Suppressor macrophage treated with lipopolysaccharide for 1 hour (primary cell): ENCODE data around the gene FRMD4B.

Experiments
- DNase-seq, 3 donors: peaks; one replicate each; pipeline ENCODE4 v3.0.0-alpha.2; 2020 to 2022

The FRMD4B gene

DNA sequence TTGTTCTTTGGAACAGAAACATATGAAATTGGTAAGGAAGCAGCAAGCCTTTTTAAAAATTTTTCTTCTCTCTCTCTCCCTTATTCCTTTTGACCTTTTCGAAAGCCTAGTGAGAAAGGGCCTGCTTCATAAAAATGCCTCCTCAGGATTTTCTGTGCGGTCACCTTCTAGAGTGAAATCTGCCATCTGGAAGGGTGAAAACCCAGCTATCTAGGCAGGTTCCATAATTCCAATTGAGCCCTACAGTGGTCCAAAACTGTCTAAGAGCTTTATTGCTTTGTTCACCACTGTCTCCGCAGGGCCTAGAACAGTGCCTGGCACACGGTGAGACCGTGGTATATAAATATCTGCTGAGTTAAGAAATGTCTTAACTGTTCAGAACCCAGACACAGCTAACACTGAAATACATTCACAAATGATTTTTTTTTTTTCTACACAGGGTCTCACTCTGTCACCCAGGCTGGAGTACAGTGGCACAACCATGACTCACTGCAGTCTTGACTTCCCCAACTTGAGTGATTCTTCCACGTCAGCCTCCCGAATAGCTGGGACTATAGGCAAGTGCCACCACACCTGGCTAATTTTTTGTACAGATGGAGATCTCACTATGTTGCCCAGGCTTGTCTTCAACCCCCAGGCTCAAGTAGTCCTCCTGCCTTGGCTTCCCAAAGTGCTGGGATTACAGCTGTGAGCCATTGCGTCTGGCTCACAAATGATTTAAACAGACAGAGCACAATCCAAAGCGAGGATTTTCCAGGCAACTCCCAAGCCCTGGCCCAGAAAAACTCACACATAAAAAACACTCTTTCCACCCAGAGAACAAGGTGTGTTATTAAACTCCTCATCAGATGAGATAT is 64.4 kb downstream of the FRMD4B start:
- DNase-seq = peak; percentile 65 to 78 (median 74)

DNA sequence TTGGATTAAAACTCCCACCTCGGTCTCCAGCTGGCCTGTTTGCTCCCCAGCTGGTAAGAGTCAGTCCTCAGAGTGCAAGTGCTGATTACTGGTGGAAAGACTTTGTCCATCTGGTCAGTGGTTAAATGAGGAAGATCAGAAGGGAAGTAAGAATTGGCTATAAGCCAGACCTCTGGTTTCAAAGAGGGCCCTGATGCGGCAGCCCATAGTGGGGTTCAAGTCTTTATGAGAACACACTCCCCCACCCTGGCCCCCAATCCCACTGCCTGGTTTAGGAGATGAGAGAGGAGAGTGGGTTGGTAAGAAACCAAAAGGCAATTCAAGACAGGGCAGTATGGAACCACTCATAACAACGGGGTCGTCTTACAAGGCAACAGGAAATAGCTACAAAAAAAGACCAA is 65.0 kb downstream of the FRMD4B start:
- peak; percentile 84 to 92 (median 90) for DNase-seq

DNA sequence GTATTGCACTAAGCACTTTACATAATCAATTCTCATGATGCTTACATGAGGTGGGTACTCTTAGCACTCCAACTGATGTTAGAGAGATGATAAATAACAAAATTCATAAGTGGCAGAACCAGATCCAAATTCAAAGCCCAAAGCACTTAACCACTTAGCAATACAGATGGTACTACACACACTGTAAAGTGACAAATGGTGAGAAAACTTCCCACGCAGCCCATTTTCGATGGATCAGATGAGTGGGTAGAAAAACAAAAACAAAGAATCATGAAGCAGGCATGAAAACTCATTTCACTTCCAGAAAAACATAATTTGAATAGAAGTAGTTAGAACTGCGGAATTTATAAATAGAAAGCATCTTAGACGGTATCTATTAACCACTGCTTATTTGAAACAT is 66.2 kb downstream of the FRMD4B start:
- peak in 1 of 3 donors; percentile 23 for DNase-seq

DNA sequence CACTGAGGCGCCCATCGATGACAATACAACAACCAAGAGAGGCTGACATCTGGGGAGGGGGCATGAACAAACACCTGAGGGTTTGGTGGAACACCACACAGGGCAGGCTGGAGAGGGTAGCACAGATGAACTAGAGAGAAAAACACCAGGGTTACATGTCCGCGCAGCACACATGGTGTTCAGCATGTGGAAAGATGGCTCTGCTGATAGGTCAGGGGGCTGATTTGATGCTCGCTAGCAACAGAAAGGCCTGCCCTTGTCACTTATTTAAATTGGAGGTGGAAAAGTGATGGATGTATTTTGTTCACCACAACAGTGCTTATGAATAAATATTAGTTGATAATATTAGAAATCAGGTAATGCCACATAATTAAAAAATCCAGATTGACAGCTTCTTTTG is 67.5 kb downstream of the FRMD4B start:
- DNase-seq = no peak

DNA sequence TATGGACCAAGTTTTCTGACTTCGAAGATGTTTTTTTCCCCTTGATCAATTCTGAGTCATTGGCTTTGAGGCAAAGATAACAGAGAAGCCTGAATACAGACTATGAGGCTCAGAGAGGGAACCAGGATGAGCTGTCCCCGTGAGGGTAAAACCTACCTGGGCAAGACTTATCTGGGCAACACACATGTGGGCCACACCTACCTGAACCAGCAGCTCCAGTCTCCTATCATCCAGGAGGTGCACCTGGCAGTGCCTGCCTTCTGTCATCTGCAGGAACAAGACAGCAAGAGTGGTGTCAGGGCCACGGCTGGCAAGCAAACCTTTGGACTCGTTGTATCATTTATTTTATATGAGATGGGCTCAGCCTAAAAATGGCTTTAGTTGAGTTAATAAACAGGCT is 72.6 kb downstream of the FRMD4B start:
- no peak for DNase-seq

DNA sequence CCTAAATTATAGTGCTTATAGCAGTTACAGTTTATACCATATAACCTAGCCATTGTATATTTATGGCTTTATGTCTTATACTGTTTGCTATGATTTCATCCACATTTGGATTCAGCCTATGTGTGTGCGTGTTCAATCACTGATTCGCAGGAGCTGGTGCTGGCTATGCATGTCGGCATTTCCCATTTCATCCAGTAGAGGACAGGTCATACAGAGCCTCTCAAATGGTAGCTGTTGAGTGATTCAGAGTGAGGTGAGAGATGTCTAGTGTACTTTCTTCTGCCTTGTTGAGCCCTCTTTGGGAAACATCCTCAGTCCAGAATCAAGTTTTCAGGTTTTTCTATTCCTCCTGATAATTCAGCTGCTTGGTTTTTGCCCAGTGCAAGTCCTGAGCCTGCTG is 76.1 kb downstream of the FRMD4B start:
- no peak for DNase-seq

DNA sequence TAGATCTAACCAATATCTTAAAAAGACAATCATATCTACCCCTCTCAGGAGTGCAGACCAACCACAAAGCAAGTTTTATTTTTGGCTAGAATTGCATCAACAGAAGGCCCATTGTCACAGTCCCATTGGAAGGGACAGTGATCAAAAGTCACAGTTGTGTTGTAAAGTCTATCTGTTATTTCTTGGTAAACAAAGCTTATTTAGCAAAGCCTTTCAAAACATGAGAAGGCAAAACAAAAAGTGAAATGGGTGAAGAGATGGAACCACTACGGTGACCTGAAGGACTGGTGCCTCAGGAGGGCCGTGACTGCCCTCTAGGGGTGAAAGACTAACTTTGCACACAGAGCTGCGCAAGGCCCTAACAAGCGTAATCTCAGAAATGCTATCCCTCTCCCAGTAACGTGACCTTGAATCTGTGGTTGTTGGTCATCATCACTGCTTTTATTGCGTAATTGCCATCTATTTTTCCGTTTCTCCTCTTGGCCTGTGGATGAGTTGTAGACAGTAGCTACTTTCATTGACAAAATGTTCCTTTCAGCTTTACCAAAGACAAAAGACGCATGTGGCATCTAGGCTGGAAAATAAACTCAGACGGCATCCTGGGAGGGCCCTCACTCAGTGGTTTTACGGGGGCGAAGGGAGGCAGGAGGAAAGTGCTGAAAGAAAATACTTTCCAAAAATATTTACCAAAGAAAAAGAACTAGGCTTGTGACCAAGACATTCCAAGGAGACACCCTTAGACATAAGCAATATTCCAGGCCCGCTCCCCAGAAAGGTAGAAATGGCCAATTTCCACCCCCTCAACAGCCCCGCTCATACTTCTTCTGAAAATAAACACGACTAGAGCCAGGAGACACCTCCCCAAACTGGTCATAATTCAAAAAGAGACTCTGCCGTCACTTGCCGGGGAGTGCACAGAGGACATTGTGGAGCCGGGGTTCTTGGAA is 79.4 kb downstream of the FRMD4B start:
- DNase-seq = peak; percentile 91 to 94 (median 93)

DNA sequence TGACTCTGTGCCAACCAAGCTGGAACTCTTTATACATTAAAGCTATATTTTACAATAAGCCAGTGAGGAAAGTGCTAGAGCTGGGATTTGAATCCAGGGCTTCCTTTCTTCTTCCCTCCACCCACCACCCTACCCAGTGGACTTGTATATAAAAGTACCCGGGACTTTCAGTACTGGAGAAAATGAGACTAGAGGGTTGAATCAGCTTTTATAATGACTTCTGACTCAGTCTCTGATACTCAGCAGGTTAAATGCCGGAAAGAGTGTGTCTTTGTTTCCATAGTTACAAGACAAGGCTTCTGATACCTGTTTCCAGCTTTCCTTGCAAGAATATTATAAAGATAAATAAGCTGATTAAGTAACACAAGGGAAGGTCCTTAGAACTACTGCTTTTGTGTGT is 80.9 kb downstream of the FRMD4B start:
- peak in 2 of 3 donors; percentile 36 to 37 for DNase-seq

DNA sequence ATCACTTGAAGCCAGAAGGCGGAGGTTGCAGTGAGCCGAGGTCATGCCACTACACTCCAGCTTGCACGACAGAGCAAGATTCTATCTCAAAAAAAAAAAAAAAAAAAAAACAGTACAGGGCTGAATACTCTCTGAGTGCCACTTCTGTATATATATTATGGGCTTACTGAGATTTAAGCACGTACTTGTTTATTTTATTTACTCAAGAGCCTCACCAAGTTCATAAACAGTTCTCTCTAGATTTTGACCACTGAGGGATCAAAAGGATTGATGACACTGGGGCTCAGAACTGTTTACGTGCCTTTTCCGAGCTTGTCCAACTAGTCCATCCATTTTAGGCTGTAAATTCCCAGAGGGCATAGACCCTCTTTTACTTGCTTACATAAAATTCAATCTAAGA is 81.5 kb downstream of the FRMD4B start:
- no peak for DNase-seq

DNA sequence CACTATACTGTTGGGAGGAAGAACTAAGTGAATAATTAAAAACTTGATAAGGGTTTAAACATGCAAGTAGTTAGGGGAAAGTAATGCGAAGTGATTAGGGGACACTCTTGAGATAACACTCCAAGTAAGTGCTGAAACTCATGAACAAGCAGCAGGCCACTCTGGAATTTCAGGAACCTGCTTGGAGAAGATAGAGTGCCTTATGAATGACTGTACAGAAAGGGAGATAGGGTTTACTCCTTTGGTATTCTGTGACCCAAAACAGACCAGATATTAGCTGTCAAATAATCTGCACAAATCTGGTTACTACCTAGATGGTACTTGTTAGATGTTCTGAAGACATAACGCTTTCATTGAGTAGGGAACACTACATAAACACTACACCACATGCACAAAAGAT is 85.6 kb downstream of the FRMD4B start:
- no peak for DNase-seq

DNA sequence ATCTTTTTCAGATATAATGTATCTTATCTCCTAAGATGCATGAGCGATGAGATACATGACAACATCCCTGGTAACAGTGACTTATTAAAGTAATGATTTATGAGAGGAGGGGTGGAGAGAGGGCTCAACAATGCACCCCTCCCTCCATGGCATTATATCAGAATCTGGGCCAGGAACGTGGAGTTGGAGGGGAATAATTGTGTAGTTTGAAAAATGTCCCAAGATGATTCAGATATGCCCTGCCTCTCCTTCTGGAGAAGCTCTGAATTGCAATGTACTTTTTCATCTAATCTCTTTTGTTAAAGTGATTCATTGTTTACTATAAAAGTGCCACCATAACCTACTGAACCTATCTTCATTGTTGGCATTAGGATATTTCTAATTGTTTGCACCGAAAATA is 86.5 kb downstream of the FRMD4B start:
- DNase-seq = no peak

DNA sequence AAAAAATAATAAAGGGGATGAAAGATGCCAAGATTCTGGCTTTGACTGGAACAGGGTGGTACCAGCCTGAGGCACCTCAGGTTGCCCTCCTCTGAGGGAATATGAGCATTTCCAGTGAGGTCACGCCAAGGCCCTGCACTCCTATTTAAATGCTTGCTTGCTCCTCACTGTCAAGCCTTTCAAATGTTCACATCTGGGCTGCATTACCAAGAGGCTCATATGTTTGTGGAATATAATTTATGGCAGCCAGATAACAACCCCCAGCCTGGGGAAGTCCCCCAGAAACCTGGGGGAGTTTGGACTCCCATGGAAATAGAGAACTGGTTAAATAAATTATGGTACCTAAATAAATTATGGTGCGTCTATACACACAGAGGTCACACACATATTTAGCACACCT is 88.4 kb downstream of the FRMD4B start:
- no peak for DNase-seq

DNA sequence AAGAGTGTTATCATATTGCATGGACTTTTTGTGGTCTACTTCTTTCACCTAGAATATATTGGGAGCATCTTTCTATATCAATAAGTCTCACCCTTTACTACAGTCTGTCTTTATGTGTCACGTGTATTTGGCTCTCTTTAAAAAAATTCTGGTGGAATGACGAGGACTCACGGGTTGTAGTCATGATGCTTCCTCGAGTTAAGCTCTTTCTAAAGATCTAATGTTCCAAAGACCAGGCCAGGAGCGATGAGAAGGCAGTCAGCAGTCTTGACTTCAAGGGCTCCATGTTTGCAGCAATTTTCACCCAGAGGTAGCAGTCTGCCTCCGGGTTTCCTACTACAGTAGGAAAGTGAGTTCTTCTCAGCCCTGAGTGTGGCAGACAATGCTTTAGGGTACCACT is 88.9 kb downstream of the FRMD4B start:
- DNase-seq = no peak

DNA sequence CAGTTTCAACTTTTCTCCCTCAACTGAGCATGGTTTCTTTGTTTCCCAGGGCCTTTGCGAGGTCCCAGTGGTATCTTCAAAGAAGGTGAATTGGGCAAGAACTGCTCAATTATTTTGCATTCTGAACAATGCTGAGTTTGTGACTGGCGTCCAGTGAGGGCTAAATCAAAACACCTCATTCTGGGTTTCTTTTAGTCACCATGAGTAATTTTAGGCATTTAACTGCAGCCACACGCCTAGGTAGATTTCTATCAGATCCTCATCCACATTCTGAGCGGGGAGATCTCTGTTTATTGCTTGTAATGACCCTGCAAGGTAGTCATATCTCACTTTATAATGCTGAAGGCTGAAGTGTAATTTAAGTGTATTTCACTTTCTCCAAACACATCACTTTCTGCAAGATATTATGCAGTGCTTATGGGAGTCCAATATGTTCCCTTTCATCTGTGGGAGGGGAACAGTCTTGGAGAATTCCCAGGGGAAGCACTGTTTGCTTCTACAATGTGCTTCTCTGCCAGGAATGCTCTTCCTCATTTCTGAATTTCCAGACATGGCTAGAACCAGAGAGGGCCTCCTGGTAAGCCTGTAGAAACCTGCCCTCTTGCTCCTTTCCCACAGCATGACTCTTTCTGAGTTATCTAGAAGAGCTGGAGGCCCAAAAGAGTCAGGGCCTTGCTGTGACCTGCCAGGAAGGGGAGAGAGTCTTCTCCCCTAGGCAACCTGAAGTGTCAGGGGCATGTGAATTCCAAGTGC is 91.7 kb downstream of the FRMD4B start:
- peak in 1 of 3 donors; percentile 21 for DNase-seq

DNA sequence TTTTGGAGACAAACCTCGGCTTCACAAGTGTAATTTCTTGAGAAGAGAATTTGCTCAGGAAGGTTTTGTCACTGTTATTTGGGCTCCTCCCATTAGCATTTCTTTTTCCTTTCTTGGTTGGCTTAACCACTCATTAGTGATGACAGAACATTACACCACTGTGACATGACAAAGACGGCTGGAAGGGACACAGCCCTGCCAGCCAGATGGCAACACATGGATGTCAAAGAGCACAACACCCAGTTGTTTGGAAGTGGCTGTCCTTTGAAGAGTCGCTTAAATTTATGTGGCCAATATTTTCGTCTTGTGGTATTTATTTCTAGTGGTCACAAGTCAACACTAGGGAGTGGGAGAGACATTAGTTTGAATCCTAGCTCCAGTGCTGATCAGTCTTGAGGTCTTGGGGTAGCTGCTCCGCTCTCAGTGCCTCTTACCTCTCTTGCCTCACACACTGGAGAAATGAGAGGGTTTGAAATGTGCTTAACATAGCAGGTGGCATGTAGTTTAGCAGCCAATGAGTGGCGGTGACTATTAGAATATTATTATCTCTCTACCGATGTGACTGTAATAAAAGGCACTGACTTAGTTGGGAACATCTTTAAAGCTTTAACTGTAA is 92.8 kb downstream of the FRMD4B start:
- no peak for DNase-seq

DNA sequence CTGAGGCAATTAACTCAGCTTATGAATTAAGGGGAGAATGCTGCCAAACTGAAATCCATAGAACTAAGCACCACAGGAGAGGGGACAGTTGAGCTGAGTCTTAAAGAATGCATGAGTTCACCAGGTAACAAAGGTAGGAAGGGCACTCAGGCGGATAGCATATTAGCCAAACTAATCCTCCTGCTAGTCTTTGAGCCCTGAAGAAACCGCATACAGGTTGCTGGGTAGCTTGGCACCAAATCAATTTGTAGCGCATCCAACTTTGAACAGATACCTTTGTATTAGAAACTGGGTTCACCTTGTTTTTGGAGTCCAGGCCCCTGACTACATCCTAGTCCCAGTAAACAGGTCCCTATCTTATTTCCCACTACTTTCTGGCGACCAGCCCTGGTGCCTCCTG is 93.7 kb downstream of the FRMD4B start:
- DNase-seq = no peak

DNA sequence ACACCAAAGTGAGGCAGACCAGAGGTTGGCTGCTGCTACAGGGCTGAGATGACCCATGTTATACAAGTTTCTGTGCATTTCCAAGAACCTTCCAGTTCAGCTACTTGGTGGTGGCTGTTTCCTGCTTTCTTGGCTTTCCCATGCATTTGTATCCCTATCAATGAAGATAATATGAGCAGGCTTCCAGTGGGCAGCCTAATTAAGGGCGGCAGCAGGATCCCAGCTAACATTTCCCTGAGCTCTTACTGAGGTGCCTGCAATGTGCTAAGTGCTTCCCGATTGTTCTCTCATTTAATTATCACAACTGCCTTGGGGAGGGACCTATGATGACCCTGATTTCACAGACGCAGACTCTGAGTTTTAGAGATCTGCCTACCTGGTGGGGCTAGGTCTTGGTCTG is 95.5 kb downstream of the FRMD4B start:
- no peak for DNase-seq

DNA sequence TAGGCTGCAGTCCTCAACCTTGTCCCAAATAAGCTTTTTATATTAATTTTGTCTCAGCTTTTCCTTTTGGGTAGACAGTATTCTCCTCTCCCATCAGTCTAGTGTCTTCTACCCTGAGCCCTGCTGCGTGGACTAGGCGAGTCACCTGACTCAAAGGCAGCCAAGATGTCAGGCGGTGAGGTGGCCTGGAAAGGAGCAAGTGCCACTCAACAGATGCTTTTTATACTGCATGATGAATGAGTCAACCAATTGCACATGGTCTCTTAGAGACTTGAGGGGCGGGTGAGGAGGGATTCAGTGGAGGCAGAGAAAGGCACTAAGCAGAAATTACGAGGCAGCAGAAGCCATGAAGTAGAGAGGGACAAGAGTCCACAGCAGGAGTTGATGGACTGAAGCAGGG is 95.9 kb downstream of the FRMD4B start:
- no peak for DNase-seq

DNA sequence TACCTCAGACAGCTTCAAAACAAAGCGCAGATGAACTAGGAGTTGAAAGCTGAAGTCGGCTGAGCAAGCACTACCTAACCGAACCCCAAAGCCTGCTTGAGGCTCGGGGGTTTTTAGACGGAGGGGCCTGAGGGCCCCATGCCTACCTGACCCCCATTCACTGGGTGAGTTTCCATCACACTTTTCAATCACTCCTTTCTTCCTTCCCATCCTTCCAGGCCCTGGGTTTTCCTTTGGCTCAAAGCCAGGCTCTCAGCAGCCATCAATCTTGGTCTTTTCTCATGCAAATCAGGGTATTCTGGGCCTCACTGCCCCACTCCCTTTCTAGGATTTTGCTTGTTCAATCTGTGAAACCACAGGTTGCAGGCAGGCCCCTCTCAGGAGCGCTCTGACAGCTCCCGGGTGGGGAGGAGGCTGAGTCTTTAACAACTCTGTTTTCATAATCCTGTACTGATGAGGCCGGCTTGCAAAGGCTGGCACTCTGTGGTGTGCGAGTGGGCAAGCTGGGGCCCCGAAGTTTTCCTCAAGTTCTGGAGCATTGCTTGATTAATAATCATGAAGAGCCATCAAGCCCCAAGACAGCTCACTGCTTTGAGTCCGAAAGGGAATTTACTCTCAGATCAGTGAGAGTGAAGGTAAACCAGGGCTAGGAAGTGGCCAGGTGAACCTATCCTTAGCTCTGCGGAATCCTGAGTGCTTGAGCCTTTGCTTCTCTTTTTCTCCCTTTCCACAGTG is 97.6 kb downstream of the FRMD4B start:
- DNase-seq = no peak

DNA sequence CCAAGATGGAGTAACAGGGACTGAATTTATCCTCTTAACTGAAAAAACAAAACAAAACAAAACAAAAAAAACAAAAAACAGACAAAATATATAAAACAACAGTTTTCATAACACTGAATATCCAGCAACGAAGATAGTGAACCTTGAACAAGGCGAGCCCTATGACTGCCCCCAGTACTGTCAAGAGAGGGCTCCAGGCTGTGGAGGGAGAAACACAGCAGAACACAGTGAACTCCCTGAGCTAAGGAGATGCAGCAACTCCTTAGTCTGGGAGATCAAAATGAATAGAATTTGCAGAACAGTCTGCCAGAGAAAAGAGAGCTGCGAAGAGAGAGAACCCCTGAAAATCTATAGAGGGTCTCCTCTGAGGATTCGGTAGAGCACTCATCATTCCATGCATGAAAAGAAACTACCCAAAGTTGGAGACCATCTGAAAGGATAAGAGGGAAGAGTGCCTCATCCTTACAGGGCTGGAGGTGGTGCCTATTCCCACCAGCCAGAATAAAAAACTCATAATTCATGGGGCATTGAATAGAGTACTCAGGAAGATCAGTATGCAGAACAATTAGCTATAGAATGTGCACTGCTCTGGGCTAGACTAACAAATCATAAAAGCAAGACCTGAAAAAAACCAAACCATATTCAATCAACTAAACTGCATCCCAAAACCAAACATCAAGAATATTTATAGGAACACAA is 101.8 kb downstream of the FRMD4B start:
- DNase-seq = no peak

DNA sequence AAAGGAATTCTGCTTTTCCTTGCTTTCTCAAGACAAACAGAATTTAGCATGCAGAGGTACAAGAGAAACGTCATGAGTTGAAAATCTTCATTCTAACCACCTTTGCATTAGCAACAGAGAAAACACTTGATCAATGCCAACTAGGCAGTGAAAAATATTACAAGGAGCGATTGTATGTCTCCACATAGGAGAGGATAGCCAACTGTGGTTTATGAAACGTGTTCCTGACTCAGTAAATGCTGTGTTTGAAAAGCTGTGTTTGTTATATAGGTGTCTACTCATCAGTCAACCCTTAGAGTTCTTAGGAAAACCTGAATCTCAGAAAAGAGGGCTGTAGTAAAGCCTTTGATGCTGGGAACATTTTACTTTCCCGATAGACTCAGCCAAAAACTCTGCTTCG is 102.4 kb downstream of the FRMD4B start:
- no peak for DNase-seq
